ENCODE results near the gene SGSM1.
"Not testable (repeated sequence)": the region's sequence is repeated elsewhere in the genome, so short reads cannot be mapped to it uniquely, and the experiment has no call there.

Gene SGSM1

DNA sequence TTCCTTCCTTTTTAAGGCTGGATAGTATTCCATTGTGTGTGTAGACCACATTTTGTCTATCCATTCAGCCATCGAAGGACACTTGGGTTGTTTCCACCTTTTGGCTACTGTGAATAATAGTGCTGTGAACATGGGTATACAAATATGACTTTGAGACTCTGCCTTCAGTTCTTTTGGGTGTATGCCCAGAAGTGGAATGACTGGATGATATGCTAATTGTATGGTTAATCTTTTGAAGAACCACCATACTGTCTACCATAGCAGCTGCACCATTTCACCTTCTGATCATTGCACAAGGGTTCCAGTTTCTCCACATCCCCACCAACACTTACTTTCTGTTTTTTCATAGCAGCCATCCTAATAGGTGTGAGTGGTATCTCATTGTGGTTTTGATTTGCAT, 30.3 kb downstream of the SGSM1 start:
- H4K20me1 ChIP-seq (ENCODE audit: insufficient read depth, low read length, poor library complexity, severe bottlenecking), result no peaks in the 10 kb centered on the region

GRCh38 chr22:24837517-24837916, 31.5 kb downstream of the SGSM1 start:
- not testable (repeated sequence) for H3K79me2 ChIP-seq (ENCODE audit: insufficient read depth, low read length)

More for the DNA sequence above, 30.3 kb downstream of the SGSM1 start:
- Histone ChIP-seq H3K9me2 (replicated peaks; ENCODE audit: low read depth, low read length) (no peaks in the 10 kb centered on the region), H3K36me3 (ENCODE audit: insufficient read depth, low read length) (no peaks in the 10 kb centered on the region), H3K9ac (ENCODE audit: low read depth, low read length, poor library complexity, severe bottlenecking) (no peak overlapping the region), H3F3A (ENCODE audit: low read depth) (no peaks in the 10 kb centered on the region), H3K27me3 (ENCODE audit: insufficient read depth, low read length, poor library complexity, severe bottlenecking) (no peaks in the 10 kb centered on the region), H2AFZ (ENCODE audit: low read length) (no peak overlapping the region), H3K79me2 (ENCODE audit: insufficient read depth, low read length) (no peaks in the 10 kb centered on the region), H3K9me3 (ENCODE audit: insufficient read depth, low read depth, low read length) (no peaks in the 10 kb centered on the region), H3K4me1 (ENCODE audit: insufficient read depth, low read length, poor library complexity, severe bottlenecking) (no peaks in the 10 kb centered on the region), H3K4me3 (ENCODE audit: low read length, poor library complexity, severe bottlenecking) (no peak overlapping the region), H3K4me2 (ENCODE audit: low read depth, low read length, poor library complexity, severe bottlenecking) (no peak overlapping the region)
- no peak for TF ChIP-seq CTCF (conservative IDR thresholded peaks at IDR 0.05; ENCODE audit: low read length)
- TF ChIP-seq EZH2phosphoT487 (IDR thresholded peaks at IDR 0.05; ENCODE audit: borderline replicate concordance), result no peak

GRCh38 chr22:24841261-24841660, 35.2 kb downstream of the SGSM1 start:
- Histone ChIP-seq H3K9ac (ENCODE audit: low read depth, low read length, poor library complexity, severe bottlenecking) (no peak overlapping the region), H3K4me2 (ENCODE audit: low read depth, low read length, poor library complexity, severe bottlenecking) (no peak overlapping the region), H3F3A (ENCODE audit: low read depth) (no peaks in the 10 kb centered on the region), H3K36me3 (ENCODE audit: insufficient read depth, low read length) (no peaks in the 10 kb centered on the region), H3K4me1 (ENCODE audit: insufficient read depth, low read length, poor library complexity, severe bottlenecking) (no peaks in the 10 kb centered on the region), H4K20me1 (ENCODE audit: insufficient read depth, low read length, poor library complexity, severe bottlenecking) (no peaks in the 10 kb centered on the region), H3K27me3 (ENCODE audit: insufficient read depth, low read length, poor library complexity, severe bottlenecking) (no peaks in the 10 kb centered on the region), H3K9me2 (replicated peaks; ENCODE audit: low read depth, low read length) (no peaks in the 10 kb centered on the region), H3K4me3 (ENCODE audit: low read length, poor library complexity, severe bottlenecking) (no peak overlapping the region), H3K79me2 (ENCODE audit: insufficient read depth, low read length) (no peaks in the 10 kb centered on the region), H2AFZ (ENCODE audit: low read length) (no peak overlapping the region), H3K9me3 (ENCODE audit: insufficient read depth, low read depth, low read length) (no peaks in the 10 kb centered on the region)
- no peak for TF ChIP-seq EZH2phosphoT487 (IDR thresholded peaks at IDR 0.05; ENCODE audit: borderline replicate concordance)
- TF ChIP-seq CTCF (conservative IDR thresholded peaks at IDR 0.05; ENCODE audit: low read length), result no peak

More at GRCh38 chr22:24837517-24837916, 31.5 kb downstream of the SGSM1 start:
- not testable (repeated sequence) for H3K4me1 ChIP-seq (ENCODE audit: insufficient read depth, low read length, poor library complexity, severe bottlenecking); H3K9ac ChIP-seq (ENCODE audit: low read depth, low read length, poor library complexity, severe bottlenecking); H3K4me2 ChIP-seq (ENCODE audit: low read depth, low read length, poor library complexity, severe bottlenecking); H3K27me3 ChIP-seq (ENCODE audit: insufficient read depth, low read length, poor library complexity, severe bottlenecking); H2AFZ ChIP-seq (ENCODE audit: low read length); H4K20me1 ChIP-seq (ENCODE audit: insufficient read depth, low read length, poor library complexity, severe bottlenecking); H3K9me3 ChIP-seq (ENCODE audit: insufficient read depth, low read depth, low read length); H3K4me3 ChIP-seq (ENCODE audit: low read length, poor library complexity, severe bottlenecking); H3K36me3 ChIP-seq (ENCODE audit: insufficient read depth, low read length); H3F3A ChIP-seq (ENCODE audit: low read depth); H3K9me2 ChIP-seq (replicated peaks; ENCODE audit: low read depth, low read length)

DNA sequence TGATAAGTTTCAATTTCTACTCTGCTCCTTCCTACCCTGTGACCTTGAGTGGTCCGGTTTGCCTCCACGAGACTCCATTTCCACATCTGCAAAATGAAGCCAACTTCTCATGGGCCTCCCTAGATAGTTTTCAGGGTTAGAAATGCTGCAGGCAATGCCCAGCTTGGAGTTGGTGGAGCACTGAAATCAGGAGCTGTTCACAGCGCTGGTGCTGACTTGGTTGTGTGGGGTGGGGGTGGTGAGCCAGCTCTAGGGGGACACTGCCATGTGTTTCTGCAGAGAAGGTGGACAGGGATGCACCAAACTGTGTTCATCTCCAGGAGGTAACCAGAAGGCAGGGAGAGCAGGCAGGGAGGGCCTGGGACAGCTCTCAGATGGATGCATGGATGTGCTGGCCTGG, 37.0 kb downstream of the SGSM1 start:
- Histone ChIP-seq H3K79me2 (ENCODE audit: insufficient read depth, low read length) (no peaks in the 10 kb centered on the region), H2AFZ (ENCODE audit: low read length) (no peak overlapping the region), H3K9me3 (ENCODE audit: insufficient read depth, low read depth, low read length) (no peaks in the 10 kb centered on the region), H3K36me3 (ENCODE audit: insufficient read depth, low read length) (no peaks in the 10 kb centered on the region), H3K9ac (ENCODE audit: low read depth, low read length, poor library complexity, severe bottlenecking) (no peak overlapping the region), H4K20me1 (ENCODE audit: insufficient read depth, low read length, poor library complexity, severe bottlenecking) (no peaks in the 10 kb centered on the region), H3K4me3 (ENCODE audit: low read length, poor library complexity, severe bottlenecking) (no peak overlapping the region), H3K4me1 (ENCODE audit: insufficient read depth, low read length, poor library complexity, severe bottlenecking) (no peaks in the 10 kb centered on the region), H3K4me2 (ENCODE audit: low read depth, low read length, poor library complexity, severe bottlenecking) (no peak overlapping the region), H3K27me3 (ENCODE audit: insufficient read depth, low read length, poor library complexity, severe bottlenecking) (no peaks in the 10 kb centered on the region), H3F3A (ENCODE audit: low read depth) (no peaks in the 10 kb centered on the region), H3K9me2 (replicated peaks; ENCODE audit: low read depth, low read length) (no peaks in the 10 kb centered on the region)
- no peak for TF ChIP-seq EZH2phosphoT487 (IDR thresholded peaks at IDR 0.05; ENCODE audit: borderline replicate concordance)
- TF ChIP-seq CTCF (conservative IDR thresholded peaks at IDR 0.05; ENCODE audit: low read length), result no peak
